OCI-LY3 (cell line): ENCODE measurements around the gene TEAD3.
"Not testable (repeated sequence)": the region's sequence is repeated elsewhere in the genome, so short reads cannot be mapped to it uniquely, and the experiment has no call there.

ENCODE experiments used
- CTCF ChIP-seq: fragments of 200-600, 300-600 bp; sonication (generic); IDR thresholded peaks from 2 replicates; pipeline ENCODE4 v1.5.1; 2014; ENCODE audit warnings: antibody characterized with exemption, low read length, low read depth
- EZH2phosphoT487 ChIP-seq: fragments of 200-600 bp; shearing (Covaris generic); IDR thresholded peaks from 2 replicates; pipeline ENCODE4 v1.6.1; 2018; ENCODE audit warnings: antibody characterized with exemption, mixed run types, low read depth

GRCh38 chr6:35432702-35433101 is 64.2 kb downstream of the TEAD3 start:
- not testable (repeated sequence) for TF ChIP-seq CTCF, EZH2phosphoT487
